ENCODE results near the gene SELENOW. TPM values are rescaled to one million over a fixed set of nuclear protein-coding genes. Genes with fewer than 3 reads are reported as not detected.
"Not testable (repeated sequence)": the region's sequence is repeated elsewhere in the genome, so short reads cannot be mapped to it uniquely, and the experiment has no call there.

The SELENOW gene
- polyA plus RNA-seq, 4 donors, result 129 to 434 (median 350) TPM

GRCh38 chr19:47779524-47780214, 1.2 kb downstream of the SELENOW start:
- peaks cover 0 to 24% (median 0%) of the 10 kb centered on the region in 3 donors for H3K4me1 ChIP-seq (ENCODE audit: control insufficient read depth in 3 of 3, insufficient read depth in 2 of 3, low read depth in 1 of 3, low read length in 2 of 3)
- 20 to 44% (median 30%) methylated on average over 24 of the region's 24 CpGs for WGBS, 3 donors
- H3K27me3 ChIP-seq (ENCODE audit: control insufficient read depth in 3 of 3, insufficient read depth in 3 of 3, low read length in 3 of 3), result no peaks in the 10 kb centered on the region
- peak overlapping the region; percentile 76 to 99 (median 97) for H3K4me3 ChIP-seq (ENCODE audit: low read depth in 1 of 3, low read length in 3 of 3)
- peak overlapping the region; percentile 73 to 97 (median 85) for H3K27ac ChIP-seq (ENCODE audit: low read depth in 1 of 3, low read length in 2 of 3)
- H3K9me3 ChIP-seq (ENCODE audit: control insufficient read depth in 2 of 2, insufficient read depth in 1 of 2, low read depth in 1 of 2, low read length in 1 of 2), result peaks cover 0 to 3% of the 10 kb centered on the region in 2 donors
- DNase-seq (peak; percentile 28 to 29), FAIRE-seq (no peak)
- peaks cover 0 to 43% (median 7%) of the 10 kb centered on the region in 3 donors for H3K36me3 ChIP-seq (ENCODE audit: control insufficient read depth in 3 of 3, insufficient read depth in 2 of 3, low read depth in 1 of 3, low read length in 3 of 3)

- Histone ChIP-seq H3K36me3 (ENCODE audit: control insufficient read depth in 3 of 3, insufficient read depth in 2 of 3, low read depth in 1 of 3, low read length in 3 of 3) (peaks cover 0 to 49% (median 7%) of the 10 kb centered on the region in 3 donors), H3K27ac (ENCODE audit: low read depth in 1 of 3, low read length in 2 of 3) (peak overlapping the region in 1 of 3 donors; percentile 29), H3K9me3 (ENCODE audit: control insufficient read depth in 2 of 2, insufficient read depth in 1 of 2, low read depth in 1 of 2, low read length in 1 of 2) (peaks cover 0 to 3% of the 10 kb centered on the region in 2 donors), H3K4me3 (ENCODE audit: low read depth in 1 of 3, low read length in 3 of 3) (peak overlapping the region in 2 of 3 donors; percentile 76 to 97), H3K4me1 (ENCODE audit: control insufficient read depth in 3 of 3, insufficient read depth in 2 of 3, low read depth in 1 of 3, low read length in 2 of 3) (peaks cover 0 to 24% (median 0%) of the 10 kb centered on the region in 3 donors), H3K27me3 (ENCODE audit: control insufficient read depth in 3 of 3, insufficient read depth in 3 of 3, low read length in 3 of 3) (no peaks in the 10 kb centered on the region)
- DNase-seq (no peak), FAIRE-seq (no peak)
- WGBS, 3 donors, result 38 to 65% (median 50%) methylated on average over 8 to 9 of the region's 9 CpGs
These were observed 1.7 kb downstream of the SELENOW start for GRCh38 chr19:47780215-47780551.

GRCh38 chr19:47781590-47782262, 3.2 kb downstream of the SELENOW start:
- peaks cover 0 to 63% (median 7%) of the 10 kb centered on the region in 3 donors for H3K36me3 ChIP-seq (ENCODE audit: control insufficient read depth in 3 of 3, insufficient read depth in 2 of 3, low read depth in 1 of 3, low read length in 3 of 3)
- no peak for FAIRE-seq
- no peaks in the 10 kb centered on the region for H3K27me3 ChIP-seq (ENCODE audit: control insufficient read depth in 3 of 3, insufficient read depth in 3 of 3, low read length in 3 of 3)
- H3K9me3 ChIP-seq (ENCODE audit: control insufficient read depth in 2 of 2, insufficient read depth in 1 of 2, low read depth in 1 of 2, low read length in 1 of 2), result peaks cover 0 to 3% of the 10 kb centered on the region in 2 donors
- peaks cover 0 to 23% (median 0%) of the 10 kb centered on the region in 3 donors for H3K4me1 ChIP-seq (ENCODE audit: control insufficient read depth in 3 of 3, insufficient read depth in 2 of 3, low read depth in 1 of 3, low read length in 2 of 3)
- no peak overlapping the region for H3K27ac ChIP-seq (ENCODE audit: low read depth in 1 of 3, low read length in 2 of 3)
- 32 to 42% (median 39%) methylated on average over 9 of the region's 9 CpGs for WGBS, 3 donors
- peak in 1 of 2 donors; percentile 21 for DNase-seq
- no peak overlapping the region for H3K4me3 ChIP-seq (ENCODE audit: low read depth in 1 of 3, low read length in 3 of 3)

GRCh38 chr19:47786566-47786965, 8.1 kb downstream of the SELENOW start:
- H3K27ac ChIP-seq (ENCODE audit: low read depth in 1 of 3, low read length in 2 of 3), result no peak overlapping the region
- FAIRE-seq, result no peak

GRCh38 chr19:47787307-47787706, 8.8 kb downstream of the SELENOW start:
- peaks cover 0 to 51% (median 0%) of the 10 kb centered on the region in 3 donors for H3K36me3 ChIP-seq (ENCODE audit: control insufficient read depth in 3 of 3, insufficient read depth in 2 of 3, low read depth in 1 of 3, low read length in 3 of 3)
- H3K27me3 ChIP-seq (ENCODE audit: control insufficient read depth in 3 of 3, insufficient read depth in 3 of 3, low read length in 3 of 3); H3K27ac ChIP-seq (ENCODE audit: low read depth in 1 of 3, low read length in 2 of 3); H3K9me3 ChIP-seq (ENCODE audit: control insufficient read depth in 2 of 2, insufficient read depth in 1 of 2, low read depth in 1 of 2, low read length in 1 of 2); H3K4me1 ChIP-seq (ENCODE audit: control insufficient read depth in 3 of 3, insufficient read depth in 2 of 3, low read depth in 1 of 3, low read length in 2 of 3); FAIRE-seq; DNase-seq; H3K4me3 ChIP-seq (ENCODE audit: low read depth in 1 of 3, low read length in 3 of 3): not testable (repeated sequence)
- WGBS, 3 donors, result 86 to 89% (median 88%) methylated on average over 10 of the region's 10 CpGs

More at GRCh38 chr19:47786566-47786965, 8.1 kb downstream of the SELENOW start:
- H3K27me3 ChIP-seq (ENCODE audit: control insufficient read depth in 3 of 3, insufficient read depth in 3 of 3, low read length in 3 of 3), result no peaks in the 10 kb centered on the region
- 94 to 97% (median 95%) methylated on average over 7 of the region's 7 CpGs for WGBS, 3 donors
- H3K4me1 ChIP-seq (ENCODE audit: control insufficient read depth in 3 of 3, insufficient read depth in 2 of 3, low read depth in 1 of 3, low read length in 2 of 3), result no peaks in the 10 kb centered on the region
- no peaks in the 10 kb centered on the region for H3K9me3 ChIP-seq (ENCODE audit: control insufficient read depth in 2 of 2, insufficient read depth in 1 of 2, low read depth in 1 of 2, low read length in 1 of 2)
- peaks cover 0 to 58% (median 2%) of the 10 kb centered on the region in 3 donors for H3K36me3 ChIP-seq (ENCODE audit: control insufficient read depth in 3 of 3, insufficient read depth in 2 of 3, low read depth in 1 of 3, low read length in 3 of 3)
- DNase-seq, result no peak
- no peak overlapping the region for H3K4me3 ChIP-seq (ENCODE audit: low read depth in 1 of 3, low read length in 3 of 3)

- not testable (repeated sequence) for DNase-seq; H3K4me1 ChIP-seq (ENCODE audit: control insufficient read depth in 3 of 3, insufficient read depth in 2 of 3, low read depth in 1 of 3, low read length in 2 of 3); H3K27me3 ChIP-seq (ENCODE audit: control insufficient read depth in 3 of 3, insufficient read depth in 3 of 3, low read length in 3 of 3); H3K9me3 ChIP-seq (ENCODE audit: control insufficient read depth in 2 of 2, insufficient read depth in 1 of 2, low read depth in 1 of 2, low read length in 1 of 2); H3K27ac ChIP-seq (ENCODE audit: low read depth in 1 of 3, low read length in 2 of 3); FAIRE-seq; H3K4me3 ChIP-seq (ENCODE audit: low read depth in 1 of 3, low read length in 3 of 3)
- peaks cover 0 to 29% (median 0%) of the 10 kb centered on the region in 3 donors for H3K36me3 ChIP-seq (ENCODE audit: control insufficient read depth in 3 of 3, insufficient read depth in 2 of 3, low read depth in 1 of 3, low read length in 3 of 3)
- 81 to 87% (median 84%) methylated on average over 13 of the region's 13 CpGs for WGBS, 3 donors
These were observed 11.3 kb downstream of the SELENOW start for GRCh38 chr19:47789811-47790210.

- DNase-seq (peak; percentile 71 to 81), FAIRE-seq (no peak)
- Histone ChIP-seq H3K36me3 (ENCODE audit: control insufficient read depth in 3 of 3, insufficient read depth in 2 of 3, low read depth in 1 of 3, low read length in 3 of 3) (peaks cover 0 to 23% (median 0%) of the 10 kb centered on the region in 3 donors), H3K27me3 (ENCODE audit: control insufficient read depth in 3 of 3, insufficient read depth in 3 of 3, low read length in 3 of 3) (no peaks in the 10 kb centered on the region), H3K9me3 (ENCODE audit: control insufficient read depth in 2 of 2, insufficient read depth in 1 of 2, low read depth in 1 of 2, low read length in 1 of 2) (no peaks in the 10 kb centered on the region), H3K27ac (ENCODE audit: low read depth in 1 of 3, low read length in 2 of 3) (no peak overlapping the region), H3K4me3 (ENCODE audit: low read depth in 1 of 3, low read length in 3 of 3) (no peak overlapping the region), H3K4me1 (ENCODE audit: control insufficient read depth in 3 of 3, insufficient read depth in 2 of 3, low read depth in 1 of 3, low read length in 2 of 3) (no peaks in the 10 kb centered on the region)
- 9 to 12% (median 11%) methylated on average over 10 of the region's 10 CpGs for WGBS, 3 donors
These were observed 11.9 kb downstream of the SELENOW start for GRCh38 chr19:47790398-47790814.

GRCh38 chr19:47792616-47793015, 14.1 kb downstream of the SELENOW start:
- FAIRE-seq, result no peak
- DNase-seq, result no peak
- H3K9me3 ChIP-seq (ENCODE audit: control insufficient read depth in 2 of 2, insufficient read depth in 1 of 2, low read depth in 1 of 2, low read length in 1 of 2), result no peaks in the 10 kb centered on the region
- H3K36me3 ChIP-seq (ENCODE audit: control insufficient read depth in 3 of 3, insufficient read depth in 2 of 3, low read depth in 1 of 3, low read length in 3 of 3), result peaks cover 0 to 5% (median 0%) of the 10 kb centered on the region in 3 donors
- WGBS, 3 donors, result 83 to 96% (median 96%) methylated on average over 1 of the region's 1 CpG
- no peaks in the 10 kb centered on the region for H3K4me1 ChIP-seq (ENCODE audit: control insufficient read depth in 3 of 3, insufficient read depth in 2 of 3, low read depth in 1 of 3, low read length in 2 of 3)
- no peak overlapping the region for H3K4me3 ChIP-seq (ENCODE audit: low read depth in 1 of 3, low read length in 3 of 3)
- no peaks in the 10 kb centered on the region for H3K27me3 ChIP-seq (ENCODE audit: control insufficient read depth in 3 of 3, insufficient read depth in 3 of 3, low read length in 3 of 3)
- H3K27ac ChIP-seq (ENCODE audit: low read depth in 1 of 3, low read length in 2 of 3), result no peak overlapping the region
